HepG2 (cell line): Measurements from ENCODE around the gene NME7. TPM values are rescaled to one million over a fixed set of nuclear protein-coding genes. Genes with fewer than 3 reads are reported as not detected.

Source experiments
- ARNTL ChIP-seq: sonication (generic); formaldehyde crosslinking; IDR thresholded peaks from 2 replicates; pipeline ENCODE4 v1.4.0; 2020; ENCODE audit warnings: mild to moderate bottlenecking, missing genetic modification reagents
- CAMTA2 ChIP-seq: sonication (generic); formaldehyde crosslinking; IDR thresholded peaks from 2 replicates; pipeline ENCODE4 v1.4.0; 2020; ENCODE audit warnings: mild to moderate bottlenecking, missing genetic modification reagents, borderline replicate concordance
- EEA1 ChIP-seq: sonication (generic); formaldehyde crosslinking; IDR thresholded peaks from 2 replicates; pipeline ENCODE4 v1.5.1; 2020; ENCODE audit warnings: mild to moderate bottlenecking, missing genetic modification reagents, borderline replicate concordance
- GRHL1 ChIP-seq: sonication (generic); formaldehyde crosslinking; conservative IDR thresholded peaks from 2 replicates; pipeline ENCODE4 v1.8.0; 2022; ENCODE audit warnings: missing genetic modification reagents
- KDM5B ChIP-seq: sonication (generic); formaldehyde crosslinking; IDR thresholded peaks from 2 replicates; pipeline ENCODE4 v1.4.0; 2020; ENCODE audit warnings: missing genetic modification reagents, mild to moderate bottlenecking, borderline replicate concordance
- MED13 ChIP-seq: sonication (generic); formaldehyde crosslinking; IDR thresholded peaks from 2 replicates; pipeline ENCODE4 v1.5.0; 2020; ENCODE audit warnings: missing genetic modification reagents
- NFE2L1 ChIP-seq: sonication (generic); formaldehyde crosslinking; IDR thresholded peaks from 2 replicates; pipeline ENCODE4 v1.4.0; 2020; ENCODE audit warnings: missing genetic modification reagents, mild to moderate bottlenecking, borderline replicate concordance
- NFRKB ChIP-seq: fragments of 450-650 bp; IDR thresholded peaks from 2 replicates; pipeline ENCODE4 v1.6.1; 2017
- NR2C2 ChIP-seq: sonication (generic); formaldehyde crosslinking; IDR thresholded peaks from 2 replicates; pipeline ENCODE4 v1.4.0; 2020; ENCODE audit warnings: missing genetic modification reagents, mild to moderate bottlenecking, moderate library complexity, borderline replicate concordance
- SMC3 ChIP-seq: IDR thresholded peaks from 2 replicates; pipeline ENCODE4 v1.6.1; 2011; ENCODE audit warnings: low read length, improper control_type of control experiment
- SP140L ChIP-seq: sonication (generic); formaldehyde crosslinking; IDR thresholded peaks from 2 replicates; pipeline ENCODE4 v1.4.0; 2020; ENCODE audit warnings: missing genetic modification reagents, borderline replicate concordance
- TAF15 ChIP-seq: fragments of 200-400 bp; formaldehyde crosslinking; IDR thresholded peaks from one replicate; pipeline ENCODE4 v1.6.1; 2018; ENCODE audit warnings: mild to moderate bottlenecking, low read depth, low read length; ENCODE audit not compliant: poor library complexity, severe bottlenecking
- ZBTB21 ChIP-seq: sonication (generic); formaldehyde crosslinking; IDR thresholded peaks from 2 replicates; pipeline ENCODE4 v1.4.0; 2020; ENCODE audit warnings: missing genetic modification reagents
- ZBTB38 ChIP-seq: sonication (generic); formaldehyde crosslinking; IDR thresholded peaks from 2 replicates; pipeline ENCODE4 v1.5.1; 2020; ENCODE audit warnings: mild to moderate bottlenecking, missing genetic modification reagents
- ZFP36L1 ChIP-seq: sonication (generic); formaldehyde crosslinking; IDR thresholded peaks from 2 replicates; pipeline ENCODE4 v1.8.0; 2022; ENCODE audit warnings: mild to moderate bottlenecking, missing genetic modification reagents, moderate library complexity
- ZFP36L2 ChIP-seq: sonication (generic); formaldehyde crosslinking; IDR thresholded peaks from 2 replicates; pipeline ENCODE4 v1.4.0; 2020; ENCODE audit warnings: missing genetic modification reagents
- ZNF331 ChIP-seq: sonication (generic); formaldehyde crosslinking; IDR thresholded peaks from 2 replicates; pipeline ENCODE4 v1.4.0; 2020; ENCODE audit warnings: missing genetic modification reagents
- ZNF576 ChIP-seq: sonication (generic); formaldehyde crosslinking; IDR thresholded peaks from 2 replicates; pipeline ENCODE4 v1.4.0; 2020; ENCODE audit warnings: mild to moderate bottlenecking, missing genetic modification reagents
- ZNF788 ChIP-seq: sonication (generic); formaldehyde crosslinking; IDR thresholded peaks from 2 replicates; pipeline ENCODE4 v1.5.0; 2020; ENCODE audit warnings: mild to moderate bottlenecking, missing genetic modification reagents, borderline replicate concordance
- polyA plus RNA-seq, 8 experiments: library from polyadenylated mRNA; depleted of rRNA in 3 of 8; stranded (reverse) in 7 of 8; unstranded in 1 of 8; fragments of >200 nt; fragmentation: Illumina TruSeq in 4 of 8; extraction: Trizol in 4 of 8; gene quantifications; 2 replicates each; pipeline versions ENCODE4 v1.2.1 to v1.2.3, GENCODE V29; 2011 to 2016; ENCODE audit warnings: low read depth in 4 of 8, missing spikeins in 1 of 8, mixed read lengths in 1 of 8; ENCODE audit not compliant: insufficient read depth in 1 of 8
- total RNA-seq, 5 experiments: library from RNA; depleted of rRNA; stranded (reverse); fragments of >200 nt; fragmentation: Illumina TruSeq; extraction: Trizol; gene quantifications; 2 replicates each; pipeline ENCODE4 v1.2.3, GENCODE V29; 2016; ENCODE audit warnings: low read depth in 1 of 5
- TF ChIP-seq, protein P1 (sequence below): sonication (generic); formaldehyde crosslinking; IDR thresholded peaks from 2 replicates; pipeline ENCODE4 v1.8.0; 2022; ENCODE audit warnings: mild to moderate bottlenecking, missing genetic modification reagents, moderate library complexity
- TF ChIP-seq, protein P2 (sequence below): sonication (generic); formaldehyde crosslinking; IDR thresholded peaks from 2 replicates; pipeline ENCODE4 v1.4.0; 2020; ENCODE audit warnings: missing genetic modification reagents, borderline replicate concordance
- TF ChIP-seq, protein P3 (sequence below): sonication (generic); formaldehyde crosslinking; IDR thresholded peaks from 2 replicates; pipeline ENCODE4 v1.9.0; 2021; ENCODE audit warnings: missing genetic modification reagents, mild to moderate bottlenecking, borderline replicate concordance
- TF ChIP-seq, protein P4 (sequence below): sonication (generic); formaldehyde crosslinking; IDR thresholded peaks from 2 replicates; pipeline ENCODE4 v1.5.0; 2020; ENCODE audit warnings: missing genetic modification reagents

The NME7 gene
- total and polyA plus RNA-seq, 2 of the 13 experiments (the other 11 are each of a cell fraction or from before 2014, with no cell fraction given), result 9.4 to 22.5 TPM

DNA sequence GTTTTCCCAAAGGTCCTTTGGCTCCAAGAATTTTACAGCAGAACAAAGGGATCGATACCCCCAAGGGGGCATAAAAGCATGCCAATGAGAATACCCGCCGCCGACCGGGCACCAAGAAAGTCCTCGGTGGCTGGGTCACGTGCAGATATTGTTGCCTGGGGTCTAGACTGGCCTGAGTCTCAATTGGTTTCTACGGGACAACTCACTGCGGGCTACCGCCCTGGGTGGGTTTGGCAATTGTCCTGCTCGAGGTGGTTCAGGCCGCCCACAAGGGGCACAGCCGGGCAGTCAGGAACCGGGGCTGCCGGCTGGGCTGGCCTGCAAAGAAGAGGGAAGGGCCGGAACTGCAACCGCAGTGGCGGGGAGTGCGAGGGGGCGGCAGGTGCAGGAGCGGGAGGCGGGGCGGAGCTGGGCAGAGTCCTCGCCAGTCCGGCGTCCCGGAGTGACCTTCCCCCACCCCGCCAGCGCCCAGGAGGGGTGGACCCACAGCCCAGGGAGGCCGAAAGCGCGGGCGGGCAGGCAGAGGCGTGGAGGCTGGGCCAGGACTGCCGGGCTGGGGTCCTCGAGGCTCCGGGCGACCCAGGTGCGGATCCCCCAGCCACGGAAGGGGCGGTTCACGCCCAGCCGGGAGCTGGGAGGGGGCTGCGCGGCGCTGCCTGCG is 262.0 kb downstream of the NME7 start (continued):
- TF ChIP-seq, protein P1, sequence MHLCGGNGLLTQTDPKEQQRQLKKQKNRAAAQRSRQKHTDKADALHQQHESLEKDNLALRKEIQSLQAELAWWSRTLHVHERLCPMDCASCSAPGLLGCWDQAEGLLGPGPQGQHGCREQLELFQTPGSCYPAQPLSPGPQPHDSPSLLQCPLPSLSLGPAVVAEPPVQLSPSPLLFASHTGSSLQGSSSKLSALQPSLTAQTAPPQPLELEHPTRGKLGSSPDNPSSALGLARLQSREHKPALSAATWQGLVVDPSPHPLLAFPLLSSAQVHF (CRISPR knock-in tag), result no peak
- TF ChIP-seq, protein P2, sequence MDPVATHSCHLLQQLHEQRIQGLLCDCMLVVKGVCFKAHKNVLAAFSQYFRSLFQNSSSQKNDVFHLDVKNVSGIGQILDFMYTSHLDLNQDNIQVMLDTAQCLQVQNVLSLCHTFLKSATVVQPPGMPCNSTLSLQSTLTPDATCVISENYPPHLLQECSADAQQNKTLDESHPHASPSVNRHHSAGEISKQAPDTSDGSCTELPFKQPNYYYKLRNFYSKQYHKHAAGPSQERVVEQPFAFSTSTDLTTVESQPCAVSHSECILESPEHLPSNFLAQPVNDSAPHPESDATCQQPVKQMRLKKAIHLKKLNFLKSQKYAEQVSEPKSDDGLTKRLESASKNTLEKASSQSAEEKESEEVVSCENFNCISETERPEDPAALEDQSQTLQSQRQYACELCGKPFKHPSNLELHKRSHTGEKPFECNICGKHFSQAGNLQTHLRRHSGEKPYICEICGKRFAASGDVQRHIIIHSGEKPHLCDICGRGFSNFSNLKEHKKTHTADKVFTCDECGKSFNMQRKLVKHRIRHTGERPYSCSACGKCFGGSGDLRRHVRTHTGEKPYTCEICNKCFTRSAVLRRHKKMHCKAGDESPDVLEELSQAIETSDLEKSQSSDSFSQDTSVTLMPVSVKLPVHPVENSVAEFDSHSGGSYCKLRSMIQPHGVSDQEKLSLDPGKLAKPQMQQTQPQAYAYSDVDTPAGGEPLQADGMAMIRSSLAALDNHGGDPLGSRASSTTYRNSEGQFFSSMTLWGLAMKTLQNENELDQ, result no peak
- TF ChIP-seq ZNF576 (CRISPR knock-in tag), result no peak
- peak; percentile 46 for TF ChIP-seq ZBTB38
- no peak for TF ChIP-seq ZFP36L2 (CRISPR knock-in tag)
- 0 out of 2 replicates have a peak, but pooled peaks have one; percentile 87 for TF ChIP-seq ZFP36L1 (CRISPR knock-in tag)
- no peak for TF ChIP-seq SP140L (CRISPR knock-in tag)
- TF ChIP-seq ZNF331 (CRISPR knock-in tag), result peak; percentile 72
- no peak for TF ChIP-seq SMC3
- TF ChIP-seq KDM5B (CRISPR knock-in tag), result peak; percentile 59; the same call in 1 of the 2 replicates
- no peak for TF ChIP-seq TAF15
- TF ChIP-seq EEA1 (CRISPR knock-in tag), result no peak
- TF ChIP-seq NR2C2 (CRISPR knock-in tag), result peak; percentile 61
- no peak for TF ChIP-seq CAMTA2 (CRISPR knock-in tag)
- TF ChIP-seq NFE2L1 (CRISPR knock-in tag), result no peak
- TF ChIP-seq, protein P3, sequence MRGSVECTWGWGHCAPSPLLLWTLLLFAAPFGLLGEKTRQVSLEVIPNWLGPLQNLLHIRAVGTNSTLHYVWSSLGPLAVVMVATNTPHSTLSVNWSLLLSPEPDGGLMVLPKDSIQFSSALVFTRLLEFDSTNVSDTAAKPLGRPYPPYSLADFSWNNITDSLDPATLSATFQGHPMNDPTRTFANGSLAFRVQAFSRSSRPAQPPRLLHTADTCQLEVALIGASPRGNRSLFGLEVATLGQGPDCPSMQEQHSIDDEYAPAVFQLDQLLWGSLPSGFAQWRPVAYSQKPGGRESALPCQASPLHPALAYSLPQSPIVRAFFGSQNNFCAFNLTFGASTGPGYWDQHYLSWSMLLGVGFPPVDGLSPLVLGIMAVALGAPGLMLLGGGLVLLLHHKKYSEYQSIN (CRISPR knock-in tag), result no peak
- TF ChIP-seq NFRKB, result no peak
- TF ChIP-seq ZBTB21 (CRISPR knock-in tag), result peak; percentile 22; the same call in 1 of the 2 replicates
- TF ChIP-seq, protein P4, sequence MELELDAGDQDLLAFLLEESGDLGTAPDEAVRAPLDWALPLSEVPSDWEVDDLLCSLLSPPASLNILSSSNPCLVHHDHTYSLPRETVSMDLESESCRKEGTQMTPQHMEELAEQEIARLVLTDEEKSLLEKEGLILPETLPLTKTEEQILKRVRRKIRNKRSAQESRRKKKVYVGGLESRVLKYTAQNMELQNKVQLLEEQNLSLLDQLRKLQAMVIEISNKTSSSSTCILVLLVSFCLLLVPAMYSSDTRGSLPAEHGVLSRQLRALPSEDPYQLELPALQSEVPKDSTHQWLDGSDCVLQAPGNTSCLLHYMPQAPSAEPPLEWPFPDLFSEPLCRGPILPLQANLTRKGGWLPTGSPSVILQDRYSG (CRISPR knock-in tag), result no peak; the same call in 1 of the 2 replicates
- peak; percentile 47; the same call in 1 of the 2 replicates for TF ChIP-seq ZNF788 (CRISPR knock-in tag)
- peak; percentile 92 for TF ChIP-seq MED13 (CRISPR knock-in tag)
- TF ChIP-seq GRHL1 (CRISPR knock-in tag), result no peak
- TF ChIP-seq ARNTL, result 0 out of 2 replicates have a peak, but pooled peaks have one; percentile 26
